T-helper 2 cell treated with Interferon-gamma antibody and Interleukin-4, amounts not matched to agents 5 μg/mL and 100 μg/mL, for 36 hours (primary cell): ENCODE results near the gene ARHGAP22.

Experiments used
- DNase-seq: peaks from one replicate; pipeline ENCODE4 v3.0.0; 2021; ENCODE audit warnings: low spot score
- H3K27ac Mint-ChIP-seq: one replicate; pipeline ENCODE4 v1.8.0; 2021; ENCODE audit warnings: mild to moderate bottlenecking, mixed read lengths
- H3K27me3 Mint-ChIP-seq: one replicate; pipeline ENCODE4 v1.8.0; 2021; ENCODE audit warnings: low read depth, mixed read lengths
- H3K36me3 Mint-ChIP-seq: one replicate; pipeline ENCODE4 v1.8.0; 2021; ENCODE audit warnings: low read depth, mixed read lengths
- H3K4me1 Mint-ChIP-seq: one replicate; pipeline ENCODE4 v1.8.0; 2021; ENCODE audit warnings: low read depth, mixed read lengths
- H3K4me3 Mint-ChIP-seq: one replicate; pipeline ENCODE4 v1.8.0; 2022; ENCODE audit warnings: mild to moderate bottlenecking, moderate library complexity, mixed read lengths
- H3K9me3 Mint-ChIP-seq: one replicate; pipeline ENCODE4 v1.8.0; 2021; ENCODE audit warnings: mixed read lengths

Gene ARHGAP22

DNA sequence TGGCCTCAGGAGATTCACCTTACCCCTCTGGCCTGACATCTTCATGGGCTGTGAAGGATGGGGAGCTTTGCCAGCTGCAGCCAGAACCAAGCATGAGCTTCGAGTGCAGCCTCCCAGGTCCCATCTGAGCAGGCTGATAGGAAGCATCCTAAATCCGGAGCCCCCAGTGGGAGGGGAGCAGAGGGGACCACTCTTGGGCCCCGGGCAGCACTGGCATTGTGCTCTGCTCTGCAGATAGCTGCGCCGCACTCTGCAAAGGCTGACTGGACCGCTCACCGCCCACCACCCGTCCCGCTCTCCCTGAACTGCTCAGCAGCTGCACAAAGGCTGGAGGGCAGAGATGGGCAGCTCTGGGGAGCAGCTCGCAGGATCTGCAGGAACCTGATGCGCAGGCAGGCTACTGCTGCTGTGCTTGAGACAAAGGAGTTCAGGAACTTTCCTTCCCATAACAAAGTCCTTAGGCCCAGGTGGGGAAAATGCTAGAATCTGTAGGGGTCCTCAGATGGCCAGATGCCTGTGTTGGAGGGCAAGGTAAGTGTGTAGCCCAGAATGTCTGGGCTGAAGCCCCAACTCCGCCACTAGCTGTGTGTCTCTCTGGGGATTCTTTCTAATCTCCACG lies 51.8 kb downstream of the ARHGAP22 start:
- H3K36me3 Mint-ChIP-seq = no peaks in the 10 kb centered on the region
- DNase-seq = no peak
- H3K9me3 Mint-ChIP-seq = no peaks in the 10 kb centered on the region
- no peaks in the 10 kb centered on the region for H3K4me1 Mint-ChIP-seq
- H3K4me3 Mint-ChIP-seq = no peak overlapping the region
- H3K27me3 Mint-ChIP-seq = no peaks in the 10 kb centered on the region
- H3K27ac Mint-ChIP-seq = no peak overlapping the region

- H3K36me3 Mint-ChIP-seq = no peaks in the 10 kb centered on the region
- no peaks in the 10 kb centered on the region for H3K9me3 Mint-ChIP-seq
- H3K27me3 Mint-ChIP-seq = no peaks in the 10 kb centered on the region
- H3K27ac Mint-ChIP-seq = no peak overlapping the region
- no peak for DNase-seq
- no peaks in the 10 kb centered on the region for H3K4me1 Mint-ChIP-seq
- H3K4me3 Mint-ChIP-seq = no peak overlapping the region
Measured at GRCh38 chr10:48551861-48552591, 52.8 kb downstream of the ARHGAP22 start.

DNA sequence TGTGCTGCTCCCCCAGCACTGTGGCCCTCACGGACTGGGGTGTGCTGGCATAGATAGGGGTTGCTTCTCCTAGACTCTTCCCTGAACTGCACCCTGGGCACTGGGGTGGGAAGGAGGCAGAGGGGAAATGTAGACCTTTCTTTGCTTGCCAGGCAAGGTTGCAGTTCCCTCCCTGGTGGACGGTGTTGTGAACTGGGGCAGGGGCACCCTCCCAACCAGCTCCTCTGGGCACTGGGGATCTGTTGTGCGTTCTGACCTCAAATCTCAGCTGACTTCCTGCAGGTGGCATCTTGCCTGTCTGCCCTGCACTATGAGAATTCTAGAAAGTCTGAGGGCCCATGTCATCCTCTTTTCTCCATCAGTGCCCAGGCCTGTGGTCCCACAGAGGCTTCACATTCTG lies 53.9 kb downstream of the ARHGAP22 start:
- Mint-ChIP-seq H3K4me1 (no peaks in the 10 kb centered on the region), H3K27ac (no peak overlapping the region), H3K36me3 (no peaks in the 10 kb centered on the region), H3K4me3 (no peak overlapping the region), H3K9me3 (no peaks in the 10 kb centered on the region), H3K27me3 (no peaks in the 10 kb centered on the region)
- DNase-seq = no peak

DNA sequence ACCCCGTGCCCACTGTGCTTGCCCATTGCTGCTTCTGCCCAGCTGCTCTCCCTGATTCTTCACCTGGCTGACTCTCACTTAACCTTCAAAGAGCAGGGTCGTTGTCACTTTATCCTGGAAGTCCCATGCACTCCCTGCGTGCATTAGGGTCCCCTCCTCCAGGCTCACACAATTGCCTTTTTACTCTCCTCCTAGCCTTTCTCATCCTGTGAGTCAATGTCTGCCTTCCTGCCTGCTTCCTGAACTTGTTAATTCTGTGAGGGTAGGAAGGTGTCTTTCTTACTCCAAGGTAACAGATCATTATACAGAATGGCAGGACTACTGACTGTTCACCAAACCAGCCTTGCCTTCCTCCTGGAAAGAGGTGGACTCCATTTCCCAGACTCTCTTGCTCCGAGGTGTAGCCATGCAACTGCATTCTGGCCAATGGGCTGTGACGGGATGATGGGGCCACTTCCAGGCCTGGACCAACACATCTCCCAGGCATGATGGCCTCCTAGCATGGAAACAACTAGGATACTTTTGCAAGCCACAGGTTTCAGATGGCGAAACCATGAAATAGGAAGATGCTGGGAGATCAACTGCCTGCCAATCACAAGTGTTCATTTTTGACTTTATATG lies 54.7 kb downstream of the ARHGAP22 start:
- DNase-seq = no peak
- Mint-ChIP-seq H3K27me3 (no peaks in the 10 kb centered on the region), H3K4me1 (no peaks in the 10 kb centered on the region), H3K4me3 (no peak overlapping the region), H3K36me3 (no peaks in the 10 kb centered on the region), H3K27ac (no peak overlapping the region), H3K9me3 (no peaks in the 10 kb centered on the region)

DNA sequence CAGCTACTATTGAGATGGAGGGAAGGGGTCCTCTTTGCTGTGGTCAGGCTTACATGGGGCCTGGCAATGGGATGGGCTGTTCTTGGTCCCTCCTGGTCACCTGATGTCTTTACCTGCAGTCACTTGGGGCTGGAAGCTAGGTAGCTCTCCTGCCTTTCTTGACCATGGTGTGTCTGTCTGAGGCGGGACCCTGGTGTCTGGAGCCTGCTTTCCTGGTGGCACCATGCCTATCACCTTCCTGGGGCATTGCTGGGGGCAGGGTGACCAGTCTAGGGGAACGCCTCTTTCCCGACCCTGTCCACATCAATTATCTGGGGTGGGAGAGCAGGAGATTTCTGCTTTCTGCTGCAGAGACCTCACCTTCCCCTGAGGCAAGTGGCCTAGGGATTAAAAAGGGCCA lies 55.6 kb downstream of the ARHGAP22 start:
- no peak for DNase-seq
- H3K4me3 Mint-ChIP-seq = no peak overlapping the region
- H3K9me3 Mint-ChIP-seq = no peaks in the 10 kb centered on the region
- H3K36me3 Mint-ChIP-seq = no peaks in the 10 kb centered on the region
- H3K4me1 Mint-ChIP-seq = no peaks in the 10 kb centered on the region
- no peak overlapping the region for H3K27ac Mint-ChIP-seq
- H3K27me3 Mint-ChIP-seq = no peaks in the 10 kb centered on the region

DNA sequence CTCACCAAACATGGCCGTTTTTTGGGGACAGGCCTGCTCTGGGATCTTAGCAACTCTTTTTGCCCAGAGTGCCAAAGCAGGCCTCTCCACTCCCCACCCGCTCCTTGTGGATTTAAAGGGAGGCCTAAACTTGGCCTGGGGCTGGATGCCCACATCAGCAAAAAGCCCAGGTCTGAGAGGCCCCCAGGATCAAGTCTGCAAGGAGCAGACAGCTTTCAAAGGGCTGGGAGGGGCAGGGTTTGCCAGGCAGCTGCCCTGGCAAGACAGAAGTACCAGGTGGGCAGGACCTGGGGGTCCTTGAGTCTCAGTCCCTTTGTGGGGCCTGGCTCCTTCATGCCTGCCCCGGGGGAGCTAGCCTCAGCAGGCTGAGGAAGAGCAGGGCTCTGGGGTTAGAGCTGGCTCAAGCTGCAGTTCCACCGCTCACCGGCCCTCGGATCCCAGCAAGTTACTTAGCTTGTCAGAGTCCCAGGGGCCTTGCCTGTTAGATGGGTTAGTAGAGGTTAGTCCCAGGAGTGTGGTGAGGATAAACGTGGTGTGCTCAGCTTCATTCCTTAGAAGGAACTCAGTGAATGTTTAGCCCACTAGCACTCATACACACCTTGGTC lies 56.2 kb downstream of the ARHGAP22 start:
- no peaks in the 10 kb centered on the region for H3K36me3 Mint-ChIP-seq
- no peaks in the 10 kb centered on the region for H3K27me3 Mint-ChIP-seq

GRCh38 chr10:48547981-48548380 lies 56.9 kb downstream of the ARHGAP22 start:
- Mint-ChIP-seq H3K4me3 (no peak overlapping the region), H3K36me3 (no peaks in the 10 kb centered on the region), H3K4me1 (no peaks in the 10 kb centered on the region), H3K9me3 (no peaks in the 10 kb centered on the region), H3K27me3 (no peaks in the 10 kb centered on the region), H3K27ac (no peak overlapping the region)
- DNase-seq = no peak

More for the DNA sequence above, 56.2 kb downstream of the ARHGAP22 start:
- Mint-ChIP-seq H3K4me3 (no peak overlapping the region), H3K4me1 (no peaks in the 10 kb centered on the region), H3K9me3 (no peaks in the 10 kb centered on the region), H3K27ac (no peak overlapping the region)
- DNase-seq = no peak

DNA sequence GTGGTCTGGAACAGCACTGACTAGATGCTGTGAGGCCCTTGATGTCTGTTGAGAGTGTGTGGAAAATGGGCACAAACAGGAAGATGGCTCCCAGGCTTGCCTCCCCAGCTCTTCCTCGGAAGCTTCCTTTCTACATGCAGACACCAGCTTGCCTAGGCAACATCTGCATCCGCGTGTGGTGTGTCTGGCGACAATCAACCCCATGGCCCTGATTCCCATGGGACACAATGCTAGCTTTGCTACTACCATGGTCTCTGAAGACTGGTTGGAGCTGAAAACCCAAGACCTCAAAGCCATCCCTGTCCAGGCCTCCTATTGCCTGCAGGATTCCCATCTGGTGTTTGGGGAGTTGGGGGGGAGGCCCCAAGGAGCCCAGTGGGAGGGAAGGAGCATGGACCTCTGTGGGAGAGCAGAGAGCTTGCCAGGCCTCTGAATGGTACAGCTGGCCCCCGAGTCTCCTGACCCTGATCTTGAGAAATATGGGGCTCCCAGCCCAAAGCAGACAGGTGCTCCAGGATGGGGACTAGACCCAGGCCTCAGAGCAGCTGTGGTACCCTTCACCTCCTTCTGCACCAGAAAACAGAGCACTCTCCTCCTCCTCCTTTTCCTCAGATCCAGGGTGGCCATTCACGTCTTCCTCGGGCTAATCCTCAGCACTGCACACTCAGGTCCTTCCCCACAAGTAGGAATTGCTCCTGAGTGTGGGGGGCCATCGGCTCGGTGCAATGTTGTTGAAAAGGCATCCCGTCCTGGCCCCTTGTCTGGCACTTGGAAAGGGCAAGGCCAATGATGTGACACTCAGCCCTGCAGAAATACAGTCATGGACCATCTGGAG lies 57.6 kb downstream of the ARHGAP22 start:
- no peaks in the 10 kb centered on the region for H3K27me3 Mint-ChIP-seq
- no peak overlapping the region for H3K4me3 Mint-ChIP-seq
- H3K9me3 Mint-ChIP-seq = no peaks in the 10 kb centered on the region
- no peaks in the 10 kb centered on the region for H3K36me3 Mint-ChIP-seq
- no peak for DNase-seq
- no peak overlapping the region for H3K27ac Mint-ChIP-seq
- no peaks in the 10 kb centered on the region for H3K4me1 Mint-ChIP-seq

DNA sequence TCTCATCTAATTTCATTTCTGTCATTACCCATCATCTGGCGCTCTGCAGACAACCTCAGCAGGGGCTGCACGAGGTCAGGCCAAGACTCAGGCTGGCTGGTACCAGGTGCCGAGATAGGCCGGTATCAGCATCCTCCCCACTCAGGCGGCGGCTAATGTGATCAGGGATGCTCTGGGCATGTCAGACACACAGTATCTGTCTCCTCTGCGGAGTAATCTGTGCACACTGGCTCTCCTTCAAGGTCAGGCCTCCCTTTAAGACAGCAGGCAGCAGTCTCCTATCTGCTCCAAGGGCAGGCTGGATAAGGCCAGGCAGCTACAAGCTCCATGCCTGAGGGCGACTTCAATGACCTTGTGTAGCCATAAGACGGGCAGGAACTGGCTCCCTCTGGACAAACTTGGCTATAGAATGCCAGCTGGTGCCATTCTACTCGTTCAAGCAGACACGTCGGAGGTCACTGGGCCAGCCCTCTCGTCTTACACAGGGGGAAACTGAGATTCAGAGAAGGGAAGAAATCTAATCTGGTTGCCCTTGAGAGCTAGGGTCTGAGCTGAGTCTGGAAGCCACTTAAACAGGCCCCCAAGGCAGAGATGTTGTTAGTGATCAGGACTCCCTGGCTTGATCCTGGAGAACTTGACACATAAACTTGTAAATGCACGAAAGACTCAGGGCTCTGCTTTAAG lies 59.3 kb downstream of the ARHGAP22 start:
- H3K27me3 Mint-ChIP-seq = no peaks in the 10 kb centered on the region
- no peaks in the 10 kb centered on the region for H3K9me3 Mint-ChIP-seq
- H3K27ac Mint-ChIP-seq = no peak overlapping the region
- no peak overlapping the region for H3K4me3 Mint-ChIP-seq
- no peaks in the 10 kb centered on the region for H3K36me3 Mint-ChIP-seq
- DNase-seq = no peak
- H3K4me1 Mint-ChIP-seq = no peaks in the 10 kb centered on the region

DNA sequence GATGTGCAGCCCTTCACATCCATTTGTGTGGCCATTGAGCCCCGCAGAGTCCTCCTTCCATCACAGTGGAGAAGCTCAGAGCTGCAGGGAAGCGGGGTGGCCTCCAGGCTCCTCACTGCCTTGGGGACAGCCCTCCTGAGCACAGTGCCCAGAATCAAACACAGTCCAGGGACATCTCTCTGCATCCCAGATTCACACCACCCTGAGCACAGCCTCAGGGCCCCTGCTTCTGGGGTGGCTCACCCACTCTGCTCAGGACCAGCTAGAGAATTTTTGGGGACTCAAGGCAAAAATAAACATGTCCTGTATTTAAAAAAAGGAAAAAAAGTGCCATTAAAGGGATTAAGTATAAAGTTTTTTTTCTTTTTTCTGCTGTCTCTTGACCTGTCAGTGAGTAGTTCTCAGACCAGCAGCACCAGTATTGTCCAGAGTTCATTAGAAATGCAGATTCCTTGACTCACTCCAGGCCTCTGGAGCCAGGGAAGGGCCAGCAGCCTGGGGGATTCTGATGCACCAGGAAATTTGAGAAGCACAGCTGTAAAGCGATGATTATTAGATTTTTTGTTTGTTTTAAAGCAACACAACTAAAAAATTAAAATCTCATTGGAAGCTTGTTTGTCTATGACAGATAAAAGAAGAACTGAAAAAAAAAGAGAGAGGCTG lies 61.6 kb downstream of the ARHGAP22 start:
- Mint-ChIP-seq H3K27ac (no peak overlapping the region), H3K27me3 (no peaks in the 10 kb centered on the region), H3K4me1 (no peaks in the 10 kb centered on the region), H3K4me3 (no peak overlapping the region), H3K36me3 (no peaks in the 10 kb centered on the region), H3K9me3 (no peaks in the 10 kb centered on the region)
- no peak for DNase-seq

GRCh38 chr10:48542471-48543181 lies 62.2 kb downstream of the ARHGAP22 start:
- Mint-ChIP-seq H3K27ac (no peak overlapping the region), H3K4me1 (no peaks in the 10 kb centered on the region), H3K27me3 (peaks cover 3% of the 10 kb centered on the region), H3K9me3 (no peaks in the 10 kb centered on the region), H3K4me3 (no peak overlapping the region), H3K36me3 (no peaks in the 10 kb centered on the region)
- no peak for DNase-seq

- H3K4me1 Mint-ChIP-seq = no peaks in the 10 kb centered on the region
- H3K4me3 Mint-ChIP-seq = no peak overlapping the region
- no peaks in the 10 kb centered on the region for H3K36me3 Mint-ChIP-seq
- DNase-seq = no peak
- no peak overlapping the region for H3K27ac Mint-ChIP-seq
- no peaks in the 10 kb centered on the region for H3K9me3 Mint-ChIP-seq
- H3K27me3 Mint-ChIP-seq = peaks cover 3% of the 10 kb centered on the region
Measured at GRCh38 chr10:48541144-48541795, 63.6 kb downstream of the ARHGAP22 start.
